ENCODE measurements around the gene LRP2.

DNA sequence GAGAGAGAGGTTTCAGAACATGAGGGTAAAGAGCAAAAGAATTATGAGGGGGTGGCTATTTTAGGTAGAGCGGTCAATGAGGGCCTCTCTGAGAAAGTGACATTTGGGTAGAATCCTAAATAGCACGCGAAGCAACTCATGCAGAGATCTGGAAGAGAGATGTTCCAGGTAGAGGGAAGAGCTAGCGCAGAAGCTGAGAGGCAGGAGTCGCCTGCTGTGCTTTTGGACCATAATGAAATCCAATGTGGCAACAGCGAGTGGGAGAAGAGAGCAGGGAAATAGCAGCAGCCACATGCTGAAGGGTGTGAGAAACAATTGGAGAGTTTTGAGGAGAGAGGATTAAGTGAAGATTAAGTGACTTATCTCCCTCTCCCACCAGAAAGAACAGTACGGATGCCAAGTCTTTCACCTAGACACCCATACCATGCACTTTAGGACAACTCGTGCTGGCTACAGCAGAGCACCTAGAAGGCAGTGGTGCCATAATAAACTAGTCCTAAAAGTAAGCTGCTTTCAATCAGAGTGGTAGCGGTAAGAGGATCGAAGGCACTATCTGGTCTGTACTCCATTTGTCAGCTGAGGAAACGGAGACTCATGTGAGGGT, 129.7 kb downstream of the LRP2 start:
- TF ChIP-seq, protein P1, sequence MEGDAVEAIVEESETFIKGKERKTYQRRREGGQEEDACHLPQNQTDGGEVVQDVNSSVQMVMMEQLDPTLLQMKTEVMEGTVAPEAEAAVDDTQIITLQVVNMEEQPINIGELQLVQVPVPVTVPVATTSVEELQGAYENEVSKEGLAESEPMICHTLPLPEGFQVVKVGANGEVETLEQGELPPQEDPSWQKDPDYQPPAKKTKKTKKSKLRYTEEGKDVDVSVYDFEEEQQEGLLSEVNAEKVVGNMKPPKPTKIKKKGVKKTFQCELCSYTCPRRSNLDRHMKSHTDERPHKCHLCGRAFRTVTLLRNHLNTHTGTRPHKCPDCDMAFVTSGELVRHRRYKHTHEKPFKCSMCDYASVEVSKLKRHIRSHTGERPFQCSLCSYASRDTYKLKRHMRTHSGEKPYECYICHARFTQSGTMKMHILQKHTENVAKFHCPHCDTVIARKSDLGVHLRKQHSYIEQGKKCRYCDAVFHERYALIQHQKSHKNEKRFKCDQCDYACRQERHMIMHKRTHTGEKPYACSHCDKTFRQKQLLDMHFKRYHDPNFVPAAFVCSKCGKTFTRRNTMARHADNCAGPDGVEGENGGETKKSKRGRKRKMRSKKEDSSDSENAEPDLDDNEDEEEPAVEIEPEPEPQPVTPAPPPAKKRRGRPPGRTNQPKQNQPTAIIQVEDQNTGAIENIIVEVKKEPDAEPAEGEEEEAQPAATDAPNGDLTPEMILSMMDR (IDR thresholded peaks at IDR 0.05), result no peak
- no peak for TF ChIP-seq ZFX (IDR thresholded peaks at IDR 0.05; ENCODE audit: borderline replicate concordance)

Measured in 22Rv1 (cell line).